Gastroesophageal sphincter (tissue), 3 donors: Measurements from ENCODE around the gene CDYL.

Source experiments
- EP300 ChIP-seq: sonication (generic); formaldehyde crosslinking; IDR thresholded peaks from one replicate; pipeline ENCODE4 v1.6.1; 2017; ENCODE audit warnings: antibody characterized with exemption, mild to moderate bottlenecking
- POLR2A ChIP-seq, 2 donors: fragments of 450-650 bp; IDR thresholded peaks; one replicate each; pipeline ENCODE4 v1.6.1; 2017; ENCODE audit warnings: antibody characterized with exemption in 2 of 2, mild to moderate bottlenecking in 2 of 2, moderate library complexity in 1 of 2
- POLR2AphosphoS5 ChIP-seq: sonication (generic); formaldehyde crosslinking; IDR thresholded peaks from one replicate; pipeline ENCODE4 v1.6.1; 2017; ENCODE audit warnings: antibody characterized with exemption
- TF ChIP-seq, protein P1 (sequence below), 4 experiments: fragments of 200-600 bp in 2 of 4; fragments of 450-650 bp in 2 of 4; sonication (generic) in 1 of 4; IDR thresholded peaks; one replicate each; pipeline ENCODE4 v1.5.1; 2017 to 2019; ENCODE audit warnings: antibody characterized with exemption in 4 of 4, mild to moderate bottlenecking in 2 of 4, moderate library complexity in 2 of 4

DNA sequence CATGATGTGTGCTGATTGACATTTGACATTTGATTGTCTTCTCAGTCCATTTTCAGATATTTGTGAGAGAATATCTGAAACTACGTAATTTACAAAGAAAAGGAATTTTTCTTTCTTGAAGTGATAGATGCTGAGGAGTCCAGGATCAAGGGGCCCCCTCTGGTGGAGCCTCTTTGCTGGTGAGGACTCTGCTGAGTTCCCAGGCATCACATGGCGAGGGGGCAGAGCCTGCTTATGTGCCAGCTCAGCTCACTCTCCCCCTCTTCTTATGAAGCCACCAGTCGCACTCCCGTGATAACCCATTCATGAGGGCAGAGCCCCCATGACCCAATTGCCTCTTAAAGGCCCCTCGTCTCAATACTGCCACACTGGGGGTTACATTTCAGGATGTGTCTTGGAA, 136.4 kb downstream of the CDYL start:
- TF ChIP-seq, protein P1, sequence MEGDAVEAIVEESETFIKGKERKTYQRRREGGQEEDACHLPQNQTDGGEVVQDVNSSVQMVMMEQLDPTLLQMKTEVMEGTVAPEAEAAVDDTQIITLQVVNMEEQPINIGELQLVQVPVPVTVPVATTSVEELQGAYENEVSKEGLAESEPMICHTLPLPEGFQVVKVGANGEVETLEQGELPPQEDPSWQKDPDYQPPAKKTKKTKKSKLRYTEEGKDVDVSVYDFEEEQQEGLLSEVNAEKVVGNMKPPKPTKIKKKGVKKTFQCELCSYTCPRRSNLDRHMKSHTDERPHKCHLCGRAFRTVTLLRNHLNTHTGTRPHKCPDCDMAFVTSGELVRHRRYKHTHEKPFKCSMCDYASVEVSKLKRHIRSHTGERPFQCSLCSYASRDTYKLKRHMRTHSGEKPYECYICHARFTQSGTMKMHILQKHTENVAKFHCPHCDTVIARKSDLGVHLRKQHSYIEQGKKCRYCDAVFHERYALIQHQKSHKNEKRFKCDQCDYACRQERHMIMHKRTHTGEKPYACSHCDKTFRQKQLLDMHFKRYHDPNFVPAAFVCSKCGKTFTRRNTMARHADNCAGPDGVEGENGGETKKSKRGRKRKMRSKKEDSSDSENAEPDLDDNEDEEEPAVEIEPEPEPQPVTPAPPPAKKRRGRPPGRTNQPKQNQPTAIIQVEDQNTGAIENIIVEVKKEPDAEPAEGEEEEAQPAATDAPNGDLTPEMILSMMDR (IDR thresholded peaks at IDR 0.05): no peak
- TF ChIP-seq POLR2A (IDR thresholded peaks at IDR 0.05) (no peak), EP300 (no peak), POLR2AphosphoS5 (no peak)
